B cell (primary cell): ENCODE results near the gene ARHGAP15. TPM values are rescaled to one million over a fixed set of nuclear protein-coding genes. Genes with fewer than 3 reads are reported as not detected.

Experiments
- ATAC-seq: fragments of 200-7000 bp; cut with Tn5 transposase; one replicate; pipeline ENCODE4 v1.10.0; 2021; ENCODE audit warnings: low read depth, mild to moderate bottlenecking, moderate number of reproducible peaks, moderate library complexity
- CTCF ChIA-PET: fragments of 350-600 bp; sonication (Branson Sonifier 250); formaldehyde crosslinking; loops from one replicate; lab custom pipeline; 2021; ENCODE audit warnings: antibody characterized with exemption, inconsistent platforms; lab: Charles Lee
- POLR2A ChIA-PET: fragments of 350-600 bp; sonication (Branson Sonifier 250); formaldehyde crosslinking; loops from one replicate; lab custom pipeline; 2021; ENCODE audit warnings: antibody characterized with exemption; lab: Charles Lee
- DNase-seq: peaks from one replicate; pipeline ENCODE4 v3.0.0; 2013
- H2AFZ ChIP-seq: 2 replicates; pipeline ENCODE4 v1.6.1; 2012; ENCODE audit warnings: mild to moderate bottlenecking, low read depth, low read length; ENCODE audit not compliant: insufficient read depth, poor library complexity, severe bottlenecking
- H3K27ac ChIP-seq, 2 donors: 1 replicate in 1 of 2; 2 replicates in 1 of 2; pipeline ENCODE4 v1.5.1; 2012 to 2013; ENCODE audit warnings: low read length in 2 of 2, mild to moderate bottlenecking in 2 of 2, moderate library complexity in 1 of 2
- H3K27me3 ChIP-seq, 4 experiments: fragments of 200-600 bp in 1 of 4; sonication (generic) in 1 of 4; replicated peaks in 1 of 4; 1 replicate in 2 of 4; 2 replicates in 2 of 4; pipeline versions ENCODE4 v1.6.1 to v1.7.0; 2013 to 2016; ENCODE audit warnings: low read length in 3 of 4, mild to moderate bottlenecking in 2 of 4, mixed read lengths in 1 of 4, moderate library complexity in 1 of 4; ENCODE audit not compliant: insufficient read depth in 4 of 4, control insufficient read depth in 3 of 4; ENCODE audit errors: control extremely low read depth in 1 of 4
- H3K36me3 ChIP-seq, 2 experiments: replicated peaks in 1 of 2; 1 replicate in 1 of 2; 2 replicates in 1 of 2; pipeline versions ENCODE4 v1.6.1 to v1.7.1; 2013; ENCODE audit warnings: low read length in 1 of 2; ENCODE audit not compliant: insufficient read depth in 2 of 2, control insufficient read depth in 1 of 2; ENCODE audit errors: control extremely low read depth in 1 of 2, extremely low read depth in 1 of 2
- H3K4me1 ChIP-seq, 2 donors: fragments of 200-600 bp in 1 of 2; sonication (generic) in 1 of 2; 1 replicate in 1 of 2; 2 replicates in 1 of 2; pipeline versions ENCODE4 v1.5.1 to v1.6.1; 2013 to 2017; ENCODE audit warnings: low read length in 2 of 2; ENCODE audit not compliant: control insufficient read depth in 2 of 2, insufficient read depth in 2 of 2
- H3K4me2 ChIP-seq: replicated peaks from 2 replicates; pipeline ENCODE3; 2012; ENCODE audit warnings: mild to moderate bottlenecking, low read depth, low read length; ENCODE audit not compliant: poor library complexity, severe bottlenecking
- H3K4me3 ChIP-seq, 5 experiments: fragments of 200-600 bp in 1 of 5; sonication (generic) in 1 of 5; 1 replicate in 3 of 5; 2 replicates in 2 of 5; pipeline versions ENCODE4 v1.5.1 to v1.7.0; 2011 to 2016; ENCODE audit warnings: low read length in 4 of 5, mild to moderate bottlenecking in 4 of 5, low read depth in 2 of 5, control low read depth in 1 of 5, moderate library complexity in 1 of 5; ENCODE audit not compliant: insufficient read depth in 1 of 5; ENCODE audit errors: control extremely low read depth in 1 of 5, extremely low read depth in 1 of 5
- H3K79me2 ChIP-seq: fragments of 200-600 bp; sonication (generic); one replicate; pipeline ENCODE4 v1.6.0; 2016; ENCODE audit warnings: low read length; ENCODE audit not compliant: control insufficient read depth, insufficient read depth
- H3K9ac ChIP-seq: fragments of 200-600 bp; sonication (generic); 2 replicates; pipeline ENCODE4 v1.6.1; 2017; ENCODE audit warnings: mild to moderate bottlenecking, low read length, moderate library complexity
- H3K9me3 ChIP-seq, 3 donors: one replicate each; pipeline versions ENCODE4 v1.6.1 to v1.7.1; 2013; ENCODE audit warnings: low read length in 2 of 3; ENCODE audit not compliant: control insufficient read depth in 2 of 3, insufficient read depth in 1 of 3; ENCODE audit errors: control extremely low read depth in 1 of 3
- H4K20me1 ChIP-seq: 2 replicates; pipeline ENCODE4 v1.6.0; 2012; ENCODE audit warnings: mild to moderate bottlenecking, low read length; ENCODE audit not compliant: insufficient read depth, control insufficient read depth, poor library complexity, severe bottlenecking
- H3K27ac Mint-ChIP-seq: one replicate; pipeline ENCODE4 v1.8.0; 2021; ENCODE audit warnings: mixed read lengths
- H3K27me3 Mint-ChIP-seq: one replicate; pipeline ENCODE4 v1.8.0; 2021; ENCODE audit warnings: mixed read lengths
- H3K4me1 Mint-ChIP-seq: one replicate; pipeline ENCODE4 v1.8.0; 2021; ENCODE audit warnings: mixed read lengths
- H3K4me3 Mint-ChIP-seq: one replicate; pipeline ENCODE4 v1.8.0; 2021; ENCODE audit warnings: mixed read lengths
- H3K9me3 Mint-ChIP-seq: one replicate; pipeline ENCODE4 v1.8.0; 2022; ENCODE audit warnings: mixed read lengths; ENCODE audit not compliant: insufficient read depth
- CTCF ChIP-seq: fragments of 200-600 bp; IDR thresholded peaks from one replicate; pipeline ENCODE4 v1.8.0; 2022; ENCODE audit warnings: antibody characterized with exemption, mild to moderate bottlenecking
- EZH2 ChIP-seq: IDR thresholded peaks from 2 replicates; pipeline ENCODE4 v1.6.1; 2012; ENCODE audit warnings: borderline replicate concordance, low read depth, mild to moderate bottlenecking, moderate library complexity, low read length; ENCODE audit not compliant: insufficient read depth, poor library complexity, severe bottlenecking
- WGBS: methylation state at CpG from one replicate; pipeline ENCODE4 v1.1.5; 2013; ENCODE audit warnings: missing lambda C conversion rate; ENCODE audit not compliant: insufficient coverage; 5-methylcytosine and 5-hydroxymethylcytosine counted together
- intact Hi-C: fragments of 100-400 bp; cut with micrococcal nuclease; formaldehyde crosslinking; loops from one replicate; pipeline ENCODE4 v1.10.0; 2022
- polyA plus RNA-seq: library from polyadenylated mRNA; depleted of rRNA; stranded (reverse); fragments of >200 nt; gene quantifications from 2 replicates; pipeline ENCODE4 v1.2.3, GENCODE V29; 2012
- total RNA-seq, 2 donors: library from RNA; stranded (reverse); fragments of 120-200 nt in 1 of 2; gene quantifications; 1 replicate in 1 of 2; 2 replicates in 1 of 2; pipeline versions ENCODE4 v1.2.3 to v1.2.4, GENCODE V29; 2013 to 2022

Gene ARHGAP15
- total and polyA plus RNA-seq, 2 donors (not counting 1 experiment from before 2014, with no cell fraction given) = 58.6 to 187 TPM

- Mint-ChIP-seq H3K9me3 (no peaks in the 10 kb centered on the region), H3K4me1 (peaks cover 5% of the 10 kb centered on the region), H3K27me3 (no peaks in the 10 kb centered on the region), H3K27ac (no peak overlapping the region), H3K4me3 (no peak overlapping the region)
- Histone ChIP-seq H4K20me1 (peaks cover 14% of the 10 kb centered on the region), H2AFZ (no peak overlapping the region), H3K4me3 (no peak overlapping the region), H3K36me3 (peaks cover 2 to 5% of the 10 kb centered on the region in 2 experiments), H3K4me2 (no peak overlapping the region), H3K9ac (no peak overlapping the region), H3K27ac (no peak overlapping the region), H3K9me3 (no peaks in the 10 kb centered on the region), H3K79me2 (peaks cover 12% of the 10 kb centered on the region), H3K27me3 (no peaks in the 10 kb centered on the region), H3K4me1 (no peaks in the 10 kb centered on the region)
- DNase-seq (no peak), ATAC-seq (no peak)
- ChIA-PET CTCF (no interaction called here), POLR2A (no interaction called here)
- 100% methylated on average over 3 of the region's 9 CpGs for WGBS
- intact Hi-C loops = no loop called here
- TF ChIP-seq CTCF (no peak), EZH2 (no peak)
These were observed 204.1 kb downstream of the ARHGAP15 start for GRCh38 chr2:143333168-143333791.

DNA sequence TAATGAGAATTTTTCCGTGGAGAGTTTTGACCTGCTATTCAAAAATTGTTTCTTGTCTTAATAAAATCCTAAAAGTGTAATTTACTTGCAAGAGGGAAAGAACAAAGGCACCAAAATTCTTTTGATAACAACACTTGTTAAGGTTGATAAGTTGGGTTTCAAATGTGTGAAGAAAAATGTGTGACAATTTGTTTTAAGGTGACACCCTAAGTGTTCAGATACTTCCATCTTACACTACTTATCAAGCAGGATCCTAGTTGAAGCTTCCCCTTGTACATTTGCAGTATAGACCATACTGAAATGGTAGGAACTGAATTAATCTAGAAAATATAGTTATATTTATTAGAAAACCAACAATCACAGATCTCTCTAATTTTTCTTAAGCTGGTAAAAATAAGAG, 204.6 kb downstream of the ARHGAP15 start:
- no peak overlapping the region for H3K27ac Mint-ChIP-seq
- Histone ChIP-seq H3K9ac (no peak overlapping the region), H3K27ac (no peak overlapping the region), H3K27me3 (no peaks in the 10 kb centered on the region), H3K9me3 (no peaks in the 10 kb centered on the region), H3K36me3 (peaks cover 2 to 5% of the 10 kb centered on the region in 2 experiments), H3K4me3 (no peak overlapping the region), H3K4me2 (no peak overlapping the region), H3K4me1 (no peaks in the 10 kb centered on the region), H4K20me1 (peaks cover 15% of the 10 kb centered on the region), H3K79me2 (peaks cover 12% of the 10 kb centered on the region), H2AFZ (no peak overlapping the region)
- WGBS = no CpG with 5 or more reads among the region's 1 CpG
- no peaks in the 10 kb centered on the region for H3K9me3 Mint-ChIP-seq
- peaks cover 6% of the 10 kb centered on the region for H3K4me1 Mint-ChIP-seq
- CTCF ChIA-PET = no interaction called here
- TF ChIP-seq EZH2 (no peak), CTCF (no peak)
- ATAC-seq (no peak), DNase-seq (no peak)
- H3K4me3 Mint-ChIP-seq = no peak overlapping the region
- POLR2A ChIA-PET = no interaction called here
- no peaks in the 10 kb centered on the region for H3K27me3 Mint-ChIP-seq
- intact Hi-C loops = no loop called here
